Breast epithelium (tissue), 3 donors: ENCODE measurements around the gene GABARAP.
A peak's percentile ranks its signal among the peaks of the same experiment; 100 is the strongest.

Source experiments
- POLR2A ChIP-seq: fragments of 450-650 bp; IDR thresholded peaks from one replicate; pipeline ENCODE4 v1.6.1; 2016; ENCODE audit warnings: antibody characterized with exemption, mild to moderate bottlenecking, moderate library complexity
- POLR2AphosphoS5 ChIP-seq, 3 donors: sonication (generic); formaldehyde crosslinking; IDR thresholded peaks; one replicate each; pipeline ENCODE4 v1.6.1; 2017; ENCODE audit warnings: antibody characterized with exemption in 3 of 3
- TF ChIP-seq, protein P1 (sequence below), 3 donors: fragments of 450-650 bp; IDR thresholded peaks; one replicate each; pipeline ENCODE4 v1.5.1; 2016 to 2017; ENCODE audit warnings: antibody characterized with exemption in 3 of 3, mild to moderate bottlenecking in 3 of 3, moderate library complexity in 3 of 3

DNA sequence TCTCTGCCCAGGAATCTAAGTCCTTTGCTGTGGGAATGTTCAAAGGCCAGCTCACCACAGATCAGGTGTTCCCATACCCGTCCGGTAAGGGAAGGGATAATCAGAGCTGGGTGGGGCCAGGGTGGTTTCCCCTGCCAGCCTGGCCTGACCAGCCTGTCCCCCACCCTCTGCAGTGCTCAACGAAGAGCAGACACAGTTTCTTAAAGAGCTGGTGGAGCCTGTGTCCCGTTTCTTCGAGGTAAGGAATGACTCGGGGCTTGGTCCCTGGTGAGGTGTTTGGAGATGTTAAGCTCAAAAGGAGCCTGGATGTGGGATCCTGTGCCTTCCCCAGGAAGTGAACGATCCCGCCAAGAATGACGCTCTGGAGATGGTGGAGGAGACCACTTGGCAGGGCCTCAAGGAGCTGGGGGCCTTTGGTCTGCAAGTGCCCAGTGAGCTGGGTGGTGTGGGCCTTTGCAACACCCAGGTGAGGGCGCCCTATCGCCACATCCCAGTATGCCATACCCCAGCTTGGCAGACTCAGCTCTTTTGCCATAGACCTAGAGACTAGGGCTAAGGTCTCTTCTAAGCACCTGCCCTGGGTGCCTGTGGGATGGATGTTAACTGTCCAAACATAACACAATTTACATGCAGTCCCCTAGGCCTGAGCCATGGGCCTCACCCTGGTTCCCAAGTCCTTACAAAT lies 21.5 kb downstream of the GABARAP start:
- TF ChIP-seq POLR2A, result no peak
- TF ChIP-seq, protein P1, sequence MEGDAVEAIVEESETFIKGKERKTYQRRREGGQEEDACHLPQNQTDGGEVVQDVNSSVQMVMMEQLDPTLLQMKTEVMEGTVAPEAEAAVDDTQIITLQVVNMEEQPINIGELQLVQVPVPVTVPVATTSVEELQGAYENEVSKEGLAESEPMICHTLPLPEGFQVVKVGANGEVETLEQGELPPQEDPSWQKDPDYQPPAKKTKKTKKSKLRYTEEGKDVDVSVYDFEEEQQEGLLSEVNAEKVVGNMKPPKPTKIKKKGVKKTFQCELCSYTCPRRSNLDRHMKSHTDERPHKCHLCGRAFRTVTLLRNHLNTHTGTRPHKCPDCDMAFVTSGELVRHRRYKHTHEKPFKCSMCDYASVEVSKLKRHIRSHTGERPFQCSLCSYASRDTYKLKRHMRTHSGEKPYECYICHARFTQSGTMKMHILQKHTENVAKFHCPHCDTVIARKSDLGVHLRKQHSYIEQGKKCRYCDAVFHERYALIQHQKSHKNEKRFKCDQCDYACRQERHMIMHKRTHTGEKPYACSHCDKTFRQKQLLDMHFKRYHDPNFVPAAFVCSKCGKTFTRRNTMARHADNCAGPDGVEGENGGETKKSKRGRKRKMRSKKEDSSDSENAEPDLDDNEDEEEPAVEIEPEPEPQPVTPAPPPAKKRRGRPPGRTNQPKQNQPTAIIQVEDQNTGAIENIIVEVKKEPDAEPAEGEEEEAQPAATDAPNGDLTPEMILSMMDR (IDR thresholded peaks at IDR 0.05), result peak in 2 of 3 donors; percentile 19 to 48
- TF ChIP-seq POLR2AphosphoS5 (IDR thresholded peaks at IDR 0.05), result peak in 2 of 3 donors; percentile 2 to 5
